Raji (cell line): ENCODE data around the gene M6PR.

Source experiments
- POLR2A ChIP-seq: IDR thresholded peaks from 2 replicates; pipeline ENCODE4 v1.6.1; 2011; ENCODE audit warnings: low read depth, low read length, control low read depth; ENCODE audit not compliant: insufficient read depth

M6PR gene

DNA sequence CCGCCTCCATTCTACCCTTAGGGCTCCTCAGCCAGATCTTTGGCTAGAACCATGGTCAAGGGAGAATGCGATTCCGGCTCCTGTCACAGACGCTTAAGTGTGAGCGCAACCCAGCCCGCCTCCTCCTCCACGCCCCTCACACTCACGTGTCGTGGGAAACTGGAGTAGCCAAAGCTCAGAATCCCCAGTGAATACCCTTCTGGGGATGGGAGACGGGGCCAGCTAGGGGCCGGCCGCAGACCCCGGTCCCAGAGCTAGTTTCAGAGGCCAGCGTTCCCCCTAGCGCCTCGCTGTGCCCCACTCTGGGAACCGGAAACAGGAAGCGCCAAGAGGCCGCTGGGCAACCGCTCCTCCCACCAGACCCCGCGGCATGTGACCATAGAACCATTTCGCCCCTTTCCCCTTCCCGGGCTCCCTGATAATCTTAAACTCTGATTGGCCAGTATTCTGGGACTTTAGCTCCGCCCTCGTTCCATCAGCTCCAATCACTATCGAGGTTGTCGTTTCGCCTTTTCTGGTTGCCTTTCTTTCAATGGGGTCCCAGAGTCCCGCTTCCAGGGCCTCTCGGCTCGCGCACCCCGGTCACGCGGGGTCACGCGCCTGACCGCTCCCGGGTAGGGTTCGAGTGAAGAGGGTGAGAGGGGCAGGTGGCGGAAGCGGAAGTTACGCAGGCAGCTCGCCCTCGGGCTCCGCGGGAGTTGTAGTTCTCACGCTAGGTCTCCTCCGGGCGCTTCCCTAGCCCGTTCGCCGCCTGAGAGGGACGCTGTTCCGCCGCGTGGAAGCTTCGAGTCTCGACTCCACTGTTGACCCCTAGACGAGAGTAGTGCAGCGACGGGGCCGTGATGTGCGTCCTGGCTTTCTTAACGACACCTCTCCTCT is at the start of gene M6PR:
Gene M6PR, minus strand, starts transcription at position 304 of the 879 bp plus-strand sequence. CDS start 3,241 bp downstream, outside the sequence.
- peak; percentile 85 for TF ChIP-seq POLR2A

DNA sequence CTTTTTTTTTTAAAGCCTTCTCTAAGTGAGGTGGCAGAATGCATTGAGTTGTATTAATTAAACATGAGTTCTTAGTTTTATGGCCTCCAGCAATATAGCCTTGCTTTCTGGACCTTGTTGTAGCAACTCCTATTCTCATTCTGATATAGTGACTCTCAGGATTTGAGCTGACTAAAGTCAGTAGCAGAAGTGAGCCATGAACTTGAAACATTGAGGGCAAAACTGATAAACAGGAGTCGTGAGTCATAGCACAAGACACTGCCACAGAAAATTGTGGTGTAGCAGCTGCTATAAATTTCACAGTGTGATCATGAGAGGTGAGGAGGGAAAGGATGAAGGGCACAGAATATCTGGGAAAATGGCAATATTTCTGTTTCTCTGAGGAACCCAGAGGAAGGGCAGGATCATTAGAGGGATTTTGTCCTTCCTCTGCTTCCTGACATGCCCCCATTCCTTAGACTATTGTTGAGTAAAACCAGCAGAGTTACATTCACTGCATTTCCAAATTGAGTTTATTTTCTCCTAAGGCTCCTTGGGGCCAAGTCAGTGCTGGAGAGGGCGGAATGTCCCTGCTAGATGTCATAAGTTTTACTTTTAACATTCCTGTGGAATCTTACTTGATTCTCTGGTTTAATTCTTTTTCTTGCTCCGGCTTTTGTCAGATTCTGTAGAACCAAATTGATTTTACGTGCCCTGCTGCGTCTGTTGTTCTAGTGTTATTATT is 47.4 kb upstream of the M6PR start:
- TF ChIP-seq POLR2A: no peak

DNA sequence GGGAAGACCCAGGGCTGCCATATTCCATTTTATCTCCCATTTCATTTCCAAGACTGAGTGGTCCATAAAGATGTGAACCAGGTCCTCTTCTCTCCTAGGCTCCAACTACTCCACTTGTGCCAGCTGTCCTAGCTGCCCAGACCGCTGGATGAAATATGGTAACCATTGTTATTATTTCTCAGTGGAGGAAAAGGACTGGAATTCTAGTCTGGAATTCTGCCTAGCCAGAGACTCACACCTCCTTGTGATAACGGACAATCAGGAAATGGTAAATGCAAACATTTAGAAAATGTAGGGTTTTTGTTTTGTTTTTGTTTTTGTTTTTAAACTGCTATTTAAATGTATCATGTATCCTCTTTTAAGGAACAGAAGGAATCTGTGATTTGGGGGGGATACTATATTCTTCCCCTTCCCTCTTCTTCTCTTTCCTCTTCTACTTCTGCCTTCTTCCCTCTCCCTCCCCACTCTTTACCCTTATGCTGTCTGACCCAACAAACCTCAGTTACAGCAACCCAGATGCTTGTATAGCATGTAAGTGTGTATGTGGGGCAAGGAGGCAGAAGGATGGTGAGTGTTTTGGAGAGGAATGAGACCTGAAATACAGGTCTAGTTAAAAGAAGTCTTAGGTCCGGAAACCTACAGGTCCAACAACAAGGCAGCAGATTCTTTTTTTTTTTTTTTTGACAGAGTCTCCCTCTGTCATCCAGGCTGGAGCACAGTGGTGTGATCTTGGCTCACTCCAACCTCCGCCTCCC is 45.8 kb upstream of the M6PR start:
- no peak for TF ChIP-seq POLR2A

DNA sequence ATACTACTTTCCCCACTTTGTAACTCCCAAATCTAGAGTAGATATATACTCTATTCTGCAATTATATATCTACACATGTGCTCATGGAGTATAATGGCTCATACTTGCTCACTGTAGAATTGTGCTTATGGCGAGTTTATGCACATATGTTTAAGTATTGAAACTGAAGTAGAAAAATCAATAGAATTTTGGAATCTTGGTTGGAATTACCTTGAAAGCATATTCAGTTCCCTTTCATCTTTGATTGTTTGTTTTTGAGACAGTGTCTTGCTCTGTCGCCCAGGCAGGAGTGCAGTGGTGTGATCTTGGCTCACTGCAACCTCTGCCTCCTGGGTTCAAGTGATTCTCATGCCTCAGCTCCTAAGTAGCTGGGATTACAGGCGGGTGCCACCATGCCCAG is 44.4 kb upstream of the M6PR start:
- no peak for TF ChIP-seq POLR2A

DNA sequence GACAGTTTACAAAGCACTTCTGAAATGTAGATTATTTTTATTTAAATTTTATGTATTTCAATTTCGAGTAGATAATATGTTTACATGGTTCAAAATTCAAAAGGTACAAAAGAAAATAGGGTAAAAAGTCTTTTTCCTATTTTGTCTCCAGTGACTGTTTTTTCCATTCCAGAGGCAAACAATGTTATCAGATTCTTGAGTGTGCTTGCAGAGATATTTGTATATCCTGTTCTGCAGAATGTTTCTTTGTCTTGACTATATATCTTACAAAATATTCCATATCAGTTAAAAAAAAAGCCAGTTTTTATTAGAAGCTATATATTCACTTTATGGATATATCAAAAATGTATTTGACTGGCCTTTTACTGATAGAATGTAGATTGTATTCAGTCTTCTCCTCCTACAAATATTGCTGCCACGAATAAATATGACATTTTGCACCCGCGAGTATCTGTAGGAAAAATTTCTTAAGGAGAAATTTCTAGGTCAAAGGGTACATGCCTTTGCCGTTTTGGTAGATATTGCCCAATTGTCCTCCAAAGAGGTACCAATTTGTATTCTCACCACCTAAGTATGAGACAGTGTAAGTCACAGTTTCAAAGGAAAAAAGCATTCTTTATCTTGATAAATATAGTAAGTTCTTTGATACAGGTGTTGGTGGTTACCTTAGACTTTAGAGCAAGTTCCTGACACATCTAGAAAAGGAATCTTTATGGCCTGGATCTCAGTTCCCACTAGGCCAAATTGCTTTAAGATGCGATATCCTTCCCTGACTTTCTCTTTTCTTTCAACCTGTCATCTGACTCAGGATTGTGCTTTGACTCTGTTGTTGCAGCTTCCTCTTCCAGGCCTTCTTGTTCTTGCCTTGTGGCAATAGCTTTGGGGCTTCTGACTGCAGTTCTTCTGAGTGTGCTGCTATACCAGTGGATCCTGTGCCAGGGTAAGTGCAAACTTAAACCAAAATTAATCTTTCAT is 42.2 kb upstream of the M6PR start:
- TF ChIP-seq POLR2A: no peak

DNA sequence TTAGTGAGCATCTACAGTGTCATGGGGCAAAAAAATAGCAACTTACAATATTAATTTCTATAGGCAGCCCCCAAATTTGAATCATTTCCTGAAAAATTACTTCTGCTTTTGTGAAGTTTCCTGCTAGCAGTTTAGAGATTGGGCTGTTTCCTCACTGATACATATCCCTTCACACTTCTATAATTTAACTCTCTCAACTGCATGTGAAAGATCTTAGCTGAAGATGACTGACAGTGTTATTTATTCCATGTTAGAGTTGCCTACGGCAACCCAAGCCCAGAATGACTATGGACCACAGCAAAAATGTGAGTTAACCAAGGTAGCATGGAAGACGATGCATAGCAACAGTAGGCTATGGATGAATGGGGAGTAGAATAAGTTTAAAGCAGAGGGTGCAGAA is 40.0 kb upstream of the M6PR start, which contains the start of gene KLRG1:
Gene KLRG1, plus strand, starts transcription at position 134 of the 400 bp plus-strand sequence. Its CDS starts 90 bp downstream, at position 224.
- TF ChIP-seq POLR2A: no peak

DNA sequence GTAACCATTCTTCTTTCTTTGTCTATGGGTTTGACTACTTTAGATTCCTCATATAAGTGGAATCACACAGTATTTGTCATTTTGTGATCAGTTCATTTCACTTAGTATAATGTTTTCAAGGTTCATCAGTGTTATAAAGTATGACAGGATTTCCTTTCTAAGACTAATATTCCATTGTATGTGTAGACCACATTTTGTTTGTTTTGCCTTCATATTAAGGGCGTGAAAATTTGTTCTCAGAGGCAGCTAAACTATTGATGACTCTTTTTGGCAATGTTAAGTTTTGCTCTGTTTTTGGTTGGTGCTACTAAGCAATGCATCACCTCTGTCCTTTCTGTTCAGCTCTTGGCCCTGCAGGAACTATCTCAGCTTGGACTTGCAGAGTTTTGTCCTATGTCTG is 38.2 kb upstream of the M6PR start:
- TF ChIP-seq POLR2A: no peak

DNA sequence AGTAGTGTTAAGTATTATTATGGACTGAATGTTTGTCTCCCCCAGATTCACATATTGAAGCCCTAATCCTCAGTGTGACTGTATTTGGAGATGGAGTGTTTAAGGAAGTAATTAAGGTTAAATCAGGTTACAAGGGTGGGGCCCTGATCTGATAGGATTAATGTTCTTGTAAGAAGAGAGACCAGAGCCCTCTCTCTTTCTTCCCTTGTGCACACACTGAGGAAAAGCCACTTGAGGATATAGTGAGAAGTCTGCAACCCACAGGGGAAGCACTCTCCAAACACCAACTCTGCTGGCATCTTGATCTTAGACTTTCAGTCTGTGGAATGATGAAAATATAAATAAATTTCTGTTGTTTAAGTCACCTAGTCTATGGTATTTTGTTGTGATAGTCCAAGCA is 37.7 kb upstream of the M6PR start:
- TF ChIP-seq POLR2A: no peak

DNA sequence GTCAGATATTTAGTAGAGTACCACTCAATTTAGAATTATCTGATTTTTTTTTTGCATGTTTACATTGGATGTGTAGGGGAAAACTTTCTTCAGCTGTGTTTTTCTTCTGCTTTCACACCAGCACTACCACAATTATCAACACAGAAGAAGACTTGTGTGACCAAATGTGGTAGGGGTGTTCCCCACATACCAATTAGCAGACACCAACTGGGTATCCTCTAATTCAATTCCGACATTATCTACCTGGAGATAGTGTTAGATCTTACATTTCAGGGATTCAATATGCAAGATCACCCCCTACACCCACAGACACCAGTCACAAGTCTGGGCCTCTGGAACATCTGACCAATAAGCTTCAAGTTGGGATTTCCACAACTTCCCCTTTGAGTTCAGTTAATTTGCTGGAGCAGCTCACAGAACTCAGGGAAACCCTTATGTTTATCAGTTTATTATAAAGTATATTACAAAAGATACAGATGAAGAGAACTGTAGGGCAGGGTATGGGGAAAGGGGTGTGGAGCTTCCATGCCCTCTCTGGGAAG is 35.8 kb upstream of the M6PR start:
- TF ChIP-seq POLR2A: no peak

DNA sequence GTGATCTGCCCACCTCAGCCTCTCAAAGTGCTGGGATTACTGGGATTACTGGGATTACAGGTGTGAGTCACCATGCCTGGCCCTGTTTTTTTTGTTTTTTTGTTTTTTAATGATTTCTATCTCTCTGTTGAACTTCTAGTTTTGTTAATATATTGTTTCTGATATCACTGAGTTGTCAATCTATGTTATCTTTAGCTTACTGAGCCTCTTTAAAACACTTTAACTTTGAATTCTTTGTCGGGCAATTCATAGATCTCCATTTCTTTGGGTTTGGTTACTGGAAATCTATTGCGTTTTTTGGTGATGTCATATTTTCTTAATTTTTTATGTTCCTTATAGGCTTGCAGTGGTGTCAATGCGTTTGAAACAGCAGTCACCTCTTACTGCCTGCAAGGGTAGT is 30.7 kb upstream of the M6PR start:
- no peak for TF ChIP-seq POLR2A

DNA sequence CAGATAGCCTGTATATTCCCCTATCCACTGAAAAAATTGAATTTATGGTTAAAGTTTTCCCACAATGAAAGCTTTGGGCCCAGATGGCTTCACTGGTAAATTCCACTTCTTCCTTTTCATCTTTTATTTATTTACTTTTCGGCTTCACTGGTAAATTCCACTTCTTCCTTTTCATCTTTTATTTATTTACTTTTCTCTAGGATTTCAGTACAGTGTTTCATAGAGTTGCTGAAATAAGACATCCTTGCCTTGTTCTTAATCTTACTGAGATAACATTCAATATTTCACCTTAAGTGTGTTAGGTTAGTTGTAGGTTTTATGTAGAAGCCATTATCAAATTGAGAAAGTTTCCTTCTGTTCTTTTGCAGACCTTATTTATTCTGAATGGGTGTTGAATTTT is 21.0 kb upstream of the M6PR start:
- no peak for TF ChIP-seq POLR2A

DNA sequence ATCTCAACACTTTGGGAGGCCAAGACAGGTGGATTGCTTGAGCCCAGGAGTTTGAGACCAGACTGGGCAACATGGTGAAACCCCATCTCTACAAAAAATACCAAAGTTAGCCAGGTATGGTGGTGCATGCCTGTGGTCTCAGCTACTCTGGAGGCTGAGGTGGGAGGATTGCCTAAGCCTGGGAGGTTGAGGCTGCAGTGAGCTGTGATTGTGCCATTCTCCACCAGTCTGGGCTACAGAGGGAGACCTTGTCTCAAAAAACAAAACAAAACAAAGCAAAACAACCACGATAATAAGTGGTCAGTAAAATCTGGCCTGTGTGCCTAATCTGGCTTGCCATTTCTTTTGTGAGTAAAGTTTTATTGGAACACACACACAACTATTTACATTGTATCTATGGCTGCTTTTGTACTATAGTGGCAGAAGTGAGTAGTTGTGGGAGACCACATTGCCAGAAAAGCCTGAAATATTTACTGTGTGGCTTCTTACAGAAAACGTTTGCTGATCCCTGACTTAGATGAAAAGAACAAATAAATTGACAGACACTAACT is 20.5 kb upstream of the M6PR start:
- TF ChIP-seq POLR2A: no peak

DNA sequence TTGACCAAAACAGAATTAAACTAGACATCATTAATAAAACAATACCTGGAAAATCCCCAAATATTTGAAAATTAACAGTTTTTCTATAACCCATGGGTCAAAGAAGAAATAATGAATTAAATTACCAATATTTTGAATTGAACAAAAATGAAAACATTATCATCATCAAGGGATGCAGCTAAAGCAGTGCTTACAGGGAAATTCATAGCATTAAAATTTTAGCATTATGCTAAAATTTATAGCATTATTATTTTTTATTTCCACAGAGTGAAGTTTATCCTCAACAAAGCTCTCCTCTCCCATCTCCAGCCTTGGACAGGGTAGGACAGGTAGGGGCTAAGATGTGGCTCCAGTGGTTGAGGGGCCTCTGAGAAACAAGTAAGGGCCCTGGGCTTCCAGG is 19.3 kb upstream of the M6PR start:
- no peak for TF ChIP-seq POLR2A

DNA sequence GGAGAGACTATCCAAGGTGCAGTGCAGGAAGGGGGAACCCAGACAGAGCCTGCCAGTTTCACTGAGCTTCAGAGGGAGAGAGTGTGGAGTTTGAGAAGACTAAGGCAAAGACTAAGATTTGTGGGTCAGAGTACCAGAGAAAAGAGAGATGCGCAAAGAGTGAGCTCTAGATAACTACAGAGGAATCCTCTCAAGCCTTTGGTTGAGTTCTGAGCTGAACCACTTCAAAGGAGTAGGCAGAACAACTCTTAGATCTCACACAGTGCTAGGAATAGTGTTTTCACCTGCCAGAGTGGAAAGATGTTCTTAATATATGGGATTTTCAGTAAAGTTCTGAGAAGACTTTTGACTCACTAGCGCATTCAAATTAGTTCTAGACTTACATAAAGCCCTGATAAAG is 10.7 kb upstream of the M6PR start:
- no peak for TF ChIP-seq POLR2A

DNA sequence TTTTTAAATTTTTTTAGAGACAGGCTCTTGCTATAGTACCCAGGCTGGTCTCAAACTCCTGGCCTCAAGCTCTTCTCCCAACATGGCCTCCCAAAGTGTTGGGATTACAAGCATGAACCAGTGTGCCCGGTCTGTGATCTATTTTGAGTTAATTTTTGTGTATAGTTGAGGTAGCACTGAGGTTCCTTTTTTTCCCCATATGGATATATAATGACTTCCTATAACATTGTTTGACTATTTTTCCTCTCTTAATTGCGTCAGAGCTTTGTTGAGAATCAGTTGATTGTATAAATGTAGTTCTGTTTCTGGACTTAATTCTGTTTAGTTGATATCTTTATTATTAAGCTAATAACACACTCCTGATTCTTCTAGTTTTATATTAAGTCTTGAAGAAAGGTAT is 8.6 kb upstream of the M6PR start:
- no peak for TF ChIP-seq POLR2A
